Posterior vena cava (tissue), 2 donors: ENCODE results near the gene GFOD1. TPM values are rescaled to one million over a fixed set of nuclear protein-coding genes. Genes with fewer than 3 reads are reported as not detected.

Source experiments
- DNase-seq: peaks from one replicate; pipeline ENCODE4 v3.0.0-alpha.2; 2020; ENCODE audit warnings: low spot score
- intact Hi-C, 2 donors: fragments of 100-400 bp; cut with DNase I; formaldehyde crosslinking; loops; one replicate each; pipeline versions ENCODE4 v1.14.1 to v1.14.2; 2022 to 2023
- total RNA-seq, 2 donors: library from RNA; stranded (reverse); fragmentation: NEBNext Ultra II Directional; extraction: Animal tissue kit (Norgen Biotek cat#: 25700); gene quantifications; one replicate each; pipeline ENCODE4 v1.2.1, GENCODE V29; 2021
- donor health status: DM: yes; HTN: yes; CAD: no.
- donor health status: DM: yes; HTN: yes; CAD: no.

GFOD1 gene
- total RNA-seq, 2 donors from 2014 or later: 16.8 to 20.4 TPM

DNA sequence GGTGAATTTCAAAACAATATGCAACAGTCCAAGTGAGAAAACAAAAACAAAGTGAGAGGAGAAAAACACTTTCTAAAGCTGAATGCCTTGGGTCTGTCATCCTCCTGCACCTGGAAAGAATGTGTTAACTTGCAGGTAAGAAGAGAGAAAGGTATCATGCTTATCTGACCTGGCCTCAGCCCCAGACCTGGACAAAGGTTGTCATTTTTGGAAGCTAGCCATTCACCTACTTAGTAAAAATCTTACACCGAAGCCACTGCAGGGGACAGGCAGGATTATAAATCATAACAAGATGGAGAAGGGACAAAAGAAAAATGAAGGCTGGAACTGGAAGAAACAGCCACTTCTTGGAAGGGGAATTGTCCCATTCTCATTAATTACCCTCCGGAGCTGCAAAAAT is 69.4 kb downstream of the GFOD1 start:
- DNase-seq: no peak
- intact Hi-C loops: no loop called here

DNA sequence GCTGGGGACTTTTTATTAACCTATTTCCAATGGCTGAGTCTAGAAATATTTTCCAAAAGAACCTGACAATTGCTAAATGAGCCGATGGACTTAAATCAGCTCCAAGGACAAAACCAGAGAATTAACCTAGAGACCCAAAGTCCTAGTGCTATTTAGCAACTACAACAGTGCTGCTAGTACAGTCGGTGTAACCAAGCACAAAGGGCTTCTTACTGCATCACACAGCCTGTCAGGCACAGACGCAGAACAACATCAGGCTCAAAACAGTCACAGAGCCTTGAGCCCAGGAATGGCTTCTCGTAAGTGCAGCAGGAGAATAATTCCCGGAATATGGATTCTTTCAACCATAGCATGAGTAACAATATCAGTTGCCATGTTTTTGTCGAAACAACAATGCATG is 70.0 kb downstream of the GFOD1 start:
- intact Hi-C loops: no loop called here
- no peak for DNase-seq

DNA sequence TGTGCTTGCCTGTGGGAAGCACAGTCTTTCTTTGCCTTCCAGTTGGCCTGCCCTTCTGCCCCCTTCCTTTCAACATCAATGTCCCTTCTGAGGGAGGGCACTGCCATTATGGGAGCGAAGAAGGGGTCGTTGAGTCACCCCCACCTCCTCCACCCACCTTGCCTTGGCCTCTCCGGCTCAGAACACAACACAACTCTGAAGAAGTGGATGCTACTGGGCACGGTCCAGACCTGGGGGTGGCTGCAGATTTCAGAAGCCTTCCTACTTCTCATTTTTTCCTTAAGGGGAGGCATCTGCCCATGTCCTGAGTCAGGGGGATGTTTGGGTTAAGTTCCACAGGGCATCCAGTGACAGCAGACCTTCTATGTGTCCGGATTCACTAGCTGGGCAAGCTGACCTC is 72.1 kb downstream of the GFOD1 start:
- no peak for DNase-seq
- intact Hi-C loops: no loop called here

DNA sequence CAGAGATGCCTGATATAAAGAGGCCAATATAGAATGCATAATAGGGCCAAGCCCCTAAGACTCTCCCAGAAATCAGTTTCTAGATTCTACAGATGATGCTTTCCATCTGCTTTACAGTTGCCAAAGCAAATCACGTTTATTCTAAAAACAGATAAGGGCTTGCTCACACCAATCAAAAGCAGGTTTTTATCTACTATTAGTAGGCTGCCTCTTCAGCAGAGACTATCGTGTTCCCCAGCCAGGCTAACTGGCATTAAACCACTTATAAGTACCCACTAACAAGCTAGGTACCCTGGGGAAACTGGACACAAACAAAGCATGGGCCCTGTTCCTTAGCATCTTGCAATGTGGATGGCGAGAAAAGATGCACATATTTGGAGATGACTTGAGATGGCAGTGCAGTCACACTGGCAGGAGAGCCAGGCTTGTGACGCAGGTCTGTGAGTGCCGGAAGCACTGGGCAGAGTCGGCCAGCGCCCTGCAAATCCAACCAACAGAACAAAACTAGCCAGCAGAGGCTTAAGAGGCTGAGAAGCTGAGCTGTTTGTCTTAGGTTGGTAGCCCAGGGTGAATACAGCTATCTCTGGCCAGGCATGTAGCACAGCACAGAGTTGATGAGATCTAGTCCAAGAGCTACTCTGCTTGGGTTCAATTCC is 73.4 kb downstream of the GFOD1 start:
- DNase-seq: no peak
- intact Hi-C loops: no loop called here

DNA sequence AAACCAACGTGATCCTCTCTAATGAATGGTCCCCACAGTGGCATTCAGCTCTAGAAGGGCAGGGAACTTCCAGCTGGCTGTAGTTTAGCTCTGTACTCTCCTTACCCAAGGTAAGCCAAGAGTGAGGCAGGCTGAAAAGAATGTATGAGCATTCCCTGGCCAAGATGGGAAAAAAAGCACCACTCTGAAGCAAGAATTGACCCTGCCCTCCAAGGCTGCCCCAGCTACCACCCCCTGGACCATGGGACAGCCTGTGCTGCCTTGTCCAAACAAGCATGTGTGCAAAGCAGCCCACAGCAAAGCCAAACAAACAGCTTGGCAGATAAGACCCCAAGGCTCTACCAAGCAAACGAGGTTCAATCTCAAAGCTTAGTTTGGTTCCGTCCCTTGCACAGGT is 73.9 kb downstream of the GFOD1 start:
- intact Hi-C loops: no loop called here
- DNase-seq: no peak

DNA sequence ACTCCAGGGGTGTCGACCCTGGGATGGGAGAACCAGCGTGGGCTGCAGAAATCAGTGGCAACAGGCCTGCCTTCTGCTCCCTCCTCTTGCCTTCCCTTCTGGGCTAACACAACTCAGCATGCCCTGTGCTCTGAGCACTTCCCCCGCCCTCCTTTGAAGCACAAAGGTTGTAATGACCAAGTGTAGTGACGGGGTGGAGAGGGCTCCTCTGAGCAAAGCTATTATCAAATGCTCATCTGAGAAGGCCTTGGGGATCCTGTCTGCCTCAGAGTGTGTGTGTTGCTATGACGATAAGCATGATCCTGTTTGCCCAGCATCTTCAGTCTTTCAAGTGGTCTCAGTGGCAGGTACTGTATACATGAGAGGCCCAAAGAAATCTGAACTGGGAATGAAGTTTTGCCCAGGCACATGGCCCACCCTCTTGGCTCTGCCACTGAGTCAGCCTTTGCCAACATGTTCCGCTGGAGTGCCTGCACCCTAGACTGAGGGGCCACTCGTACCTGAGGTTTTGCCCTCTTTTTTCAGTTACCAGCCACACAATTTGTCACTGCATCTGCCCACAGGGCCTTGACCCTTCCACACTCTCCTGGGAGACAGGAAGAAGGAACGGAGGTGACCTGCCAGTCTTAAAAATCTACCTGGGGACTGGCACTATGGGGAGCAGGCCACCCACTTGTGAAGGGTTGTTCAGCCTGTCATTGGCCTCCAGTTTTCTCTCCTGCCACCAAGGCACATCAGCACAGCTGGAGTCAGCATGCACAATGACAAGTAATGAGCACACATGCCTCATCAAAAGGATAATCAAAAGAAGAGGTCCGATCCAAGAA is 74.5 kb downstream of the GFOD1 start:
- DNase-seq: no peak
- intact Hi-C loops: no loop called here

DNA sequence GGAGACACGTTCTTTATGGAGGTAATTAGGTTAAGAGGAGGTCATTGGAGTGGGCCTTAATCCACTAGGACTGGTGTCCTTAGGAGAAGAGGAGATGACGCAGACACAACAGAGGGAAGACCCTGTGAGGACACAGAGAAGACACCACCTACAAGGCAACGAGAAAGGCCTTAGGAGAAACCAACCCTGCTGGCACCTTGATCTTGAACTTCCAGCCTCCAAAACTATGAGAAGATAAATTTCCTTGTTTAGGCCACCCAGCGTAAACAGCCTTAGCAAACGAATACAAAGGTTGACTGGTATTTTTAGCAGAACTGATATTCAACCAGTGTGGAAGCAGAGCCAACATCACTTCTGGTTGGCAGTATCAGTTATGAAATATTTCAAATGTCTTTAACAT is 75.2 kb downstream of the GFOD1 start:
- intact Hi-C loops: no loop called here
- DNase-seq: no peak

DNA sequence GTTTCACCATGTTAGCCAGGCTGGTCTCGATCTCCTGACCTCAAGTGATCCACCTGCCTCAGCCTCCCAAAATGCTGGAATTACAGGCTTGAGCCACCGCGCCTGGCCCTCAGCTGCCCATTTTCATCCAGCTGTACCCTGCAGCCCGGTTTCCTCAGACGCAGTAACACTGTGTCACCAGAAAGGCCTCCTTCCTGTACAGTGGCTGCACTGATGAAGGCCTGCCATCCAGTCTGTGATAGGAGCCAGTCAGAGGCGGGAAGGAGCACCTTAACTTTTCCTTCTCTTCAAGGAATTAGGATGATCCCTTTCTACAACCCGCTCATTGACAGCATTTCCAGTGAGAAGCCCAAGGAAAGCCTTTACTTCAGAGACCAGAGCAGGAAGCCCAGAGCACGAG is 75.9 kb downstream of the GFOD1 start:
- intact Hi-C loops: no loop called here
- no peak for DNase-seq

DNA sequence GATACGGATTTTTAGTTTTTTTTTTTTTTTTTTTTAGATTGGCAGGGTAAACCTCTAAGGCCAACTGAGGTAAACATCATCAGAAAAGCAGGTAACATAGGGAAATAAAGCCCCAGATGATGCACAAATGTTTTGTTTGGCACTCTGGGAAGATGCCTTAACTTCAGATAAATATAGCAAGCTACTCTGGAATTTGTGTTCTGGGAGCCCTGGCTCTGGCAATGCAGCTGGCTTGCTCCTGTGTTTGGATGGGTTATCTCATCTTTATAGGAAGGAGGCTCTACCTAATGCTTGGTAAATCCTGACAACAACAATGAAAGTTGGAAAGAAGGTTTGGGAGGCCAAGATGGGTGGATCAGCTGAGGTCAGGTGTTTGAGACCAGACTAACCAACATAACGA is 77.4 kb downstream of the GFOD1 start:
- intact Hi-C loops: loop anchor here in 1 of 2 donors (10.0 kb wide), 1 partner anchor 45 kb away; no protein-coding TSS in a partner anchor
- no peak for DNase-seq

DNA sequence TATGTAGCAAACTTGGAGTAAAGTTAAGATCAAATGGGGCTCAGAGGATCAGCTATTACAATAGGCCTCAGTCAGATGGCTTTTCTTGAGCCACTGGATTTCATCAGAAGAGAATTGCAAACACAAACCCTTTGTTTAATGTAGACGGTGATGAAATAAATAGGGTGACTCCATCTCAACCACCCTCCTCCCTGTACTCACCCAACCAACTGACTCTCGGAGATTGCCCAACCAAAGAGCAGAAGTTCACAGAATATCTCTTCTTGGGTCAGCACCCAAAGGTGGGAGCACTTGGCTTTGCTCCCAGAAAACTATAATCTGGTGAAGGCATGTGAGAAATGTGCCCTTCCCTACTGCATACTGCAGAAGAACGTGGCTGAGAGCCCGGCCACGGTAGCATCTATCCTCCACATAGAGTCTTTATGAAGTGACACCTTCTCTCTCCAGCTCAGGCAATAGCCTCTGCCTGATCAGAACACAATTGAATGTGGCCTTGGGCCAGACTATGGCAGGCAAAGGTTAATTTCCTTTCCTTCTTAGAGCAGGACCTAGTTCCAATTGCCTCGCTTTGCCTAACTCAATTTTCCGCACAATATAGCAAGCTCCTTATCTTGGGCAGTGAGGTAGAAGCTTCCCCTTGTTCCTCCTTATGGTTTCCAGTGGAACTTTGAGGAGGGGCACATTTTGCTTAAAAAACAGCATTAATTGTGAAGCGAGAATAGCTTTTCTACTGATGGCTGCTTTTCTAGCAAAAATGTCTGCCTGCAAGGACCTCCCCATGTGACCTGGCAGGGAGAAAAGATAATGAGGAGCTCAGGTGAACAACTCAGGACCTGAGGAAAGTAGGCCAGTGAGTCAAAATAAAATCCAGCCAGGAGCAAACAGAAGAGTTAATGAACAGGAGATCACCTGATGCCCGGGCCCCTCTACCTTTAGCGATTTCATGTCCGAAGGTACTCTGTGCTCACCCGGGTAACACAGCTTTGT is 79.4 kb downstream of the GFOD1 start:
- DNase-seq: no peak
- intact Hi-C loops: loop anchor here in 1 of 2 donors (10.0 kb wide), 1 partner anchor 47 kb away; no protein-coding TSS in a partner anchor

DNA sequence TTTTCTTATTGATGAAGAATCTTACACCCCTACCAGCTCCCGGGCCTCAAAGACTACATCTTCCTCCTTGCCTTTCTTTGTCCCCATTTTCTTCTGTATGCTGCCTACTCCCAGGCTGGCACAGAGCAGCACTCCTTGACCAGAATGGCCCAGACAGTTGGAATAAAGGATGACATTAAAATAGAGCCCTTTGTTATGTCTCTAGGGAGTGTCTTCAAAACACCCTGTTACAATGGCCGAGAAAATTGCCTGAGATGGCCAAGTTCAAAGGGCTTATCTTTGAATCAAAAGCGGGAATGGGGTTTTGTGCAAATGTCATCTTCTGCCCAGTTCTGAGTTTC is 80.1 kb downstream of the GFOD1 start:
- intact Hi-C loops: loop anchor here in 1 of 2 donors (10.0 kb wide), 1 partner anchor 47 kb away; no protein-coding TSS in a partner anchor
- no peak for DNase-seq

DNA sequence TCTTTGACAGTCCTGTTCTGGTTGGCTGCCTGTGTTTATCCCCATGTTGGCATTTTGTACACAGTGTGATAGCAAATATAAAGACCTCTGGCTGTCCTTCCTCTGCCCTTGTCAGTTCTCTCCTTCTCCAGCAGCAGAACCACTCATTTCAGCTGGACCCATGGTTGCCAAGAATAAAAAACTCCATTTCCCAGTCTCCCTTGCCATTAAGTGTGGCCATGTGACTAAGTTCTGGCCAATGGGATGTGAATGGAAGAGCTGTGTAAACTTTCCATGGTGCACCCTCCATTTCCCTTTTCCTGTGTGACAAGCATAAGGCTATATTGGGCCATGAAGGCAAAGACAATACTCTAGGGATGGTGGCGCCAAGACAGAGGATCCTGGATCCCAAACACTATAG is 80.6 kb downstream of the GFOD1 start:
- intact Hi-C loops: loop anchor here in 1 of 2 donors (10.0 kb wide), 1 partner anchor 48 kb away; no protein-coding TSS in a partner anchor
- DNase-seq: no peak

DNA sequence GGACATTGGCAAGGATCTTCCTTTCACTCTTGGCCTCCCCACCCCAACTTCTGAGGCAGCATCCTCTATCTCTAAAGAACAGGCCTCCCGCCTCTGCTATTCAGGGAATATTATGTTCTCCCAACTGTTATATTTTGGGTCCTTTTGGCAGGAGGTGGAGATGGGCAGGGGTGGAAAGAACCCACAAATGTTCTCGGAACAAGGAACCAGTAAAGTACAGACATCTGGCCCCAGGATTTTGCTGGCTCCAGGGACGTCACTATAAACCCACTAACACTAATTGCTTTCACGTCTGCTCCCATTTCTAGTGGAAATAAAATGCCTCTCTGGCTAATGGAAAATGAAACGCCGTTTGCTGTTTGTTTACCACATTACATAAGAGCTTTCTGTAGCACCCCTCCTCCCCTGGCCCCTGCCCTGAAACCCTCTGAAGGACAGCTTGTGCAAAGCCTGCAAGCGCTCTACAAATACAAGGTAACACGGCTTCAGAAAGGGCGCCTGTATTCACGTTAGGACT is 81.4 kb downstream of the GFOD1 start:
- intact Hi-C loops: loop anchor here in 1 of 2 donors (10.0 kb wide), 1 partner anchor 49 kb away; no protein-coding TSS in a partner anchor
- DNase-seq: no peak

DNA sequence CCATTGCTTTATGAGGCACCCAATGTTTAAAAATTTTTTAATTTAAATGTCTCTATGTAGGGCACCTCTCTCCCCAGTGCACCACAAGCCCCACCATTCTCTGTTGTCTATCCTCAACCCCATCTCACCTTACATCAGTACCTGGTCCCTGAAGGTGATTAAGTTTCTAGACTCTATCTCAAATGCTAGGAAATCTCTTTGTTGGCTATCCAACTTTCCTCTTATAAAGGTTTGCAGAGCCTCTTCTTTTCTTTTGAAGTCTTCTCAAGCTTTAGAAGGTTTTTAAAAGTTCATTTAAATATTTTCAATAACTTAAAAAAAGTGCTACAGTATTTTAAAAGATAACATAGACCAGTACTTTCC is 82.5 kb downstream of the GFOD1 start:
- intact Hi-C loops: loop anchor here in 1 of 2 donors (10.0 kb wide), 1 partner anchor 50 kb away; no protein-coding TSS in a partner anchor
- DNase-seq: no peak

DNA sequence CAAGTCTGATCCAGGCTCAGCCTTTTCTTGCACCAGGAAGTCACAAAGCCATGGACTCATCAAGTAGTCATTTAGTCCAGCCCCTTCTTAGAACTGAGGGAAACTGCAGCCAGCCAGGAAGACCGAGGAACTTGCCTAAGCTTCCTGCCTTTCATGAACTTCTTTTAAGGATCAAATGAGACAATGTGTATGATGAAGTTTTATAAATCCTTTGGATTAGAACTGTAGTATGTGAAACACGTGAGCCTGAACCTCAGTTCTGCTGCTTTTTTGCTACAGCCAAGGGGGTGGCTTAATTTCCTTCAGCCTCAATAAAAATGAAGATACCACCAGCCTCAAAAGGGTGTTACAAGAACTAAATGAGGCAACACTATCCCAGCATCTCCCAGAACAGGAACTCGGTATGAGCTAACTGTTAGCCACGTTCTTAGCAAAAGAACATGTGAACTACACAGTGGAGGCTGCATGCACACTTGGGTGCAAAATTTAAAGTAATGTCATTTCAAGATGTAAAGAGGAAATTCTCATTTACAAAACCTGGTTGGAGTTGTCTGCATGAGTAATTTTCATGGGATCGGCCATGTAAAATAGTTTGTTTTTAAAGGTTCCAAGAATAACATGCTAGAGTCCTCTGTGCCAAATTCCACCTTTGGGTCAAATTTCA is 83.0 kb downstream of the GFOD1 start:
- no peak for DNase-seq
- intact Hi-C loops: loop anchor here in 1 of 2 donors (10.0 kb wide), 1 partner anchor 50 kb away; no protein-coding TSS in a partner anchor

DNA sequence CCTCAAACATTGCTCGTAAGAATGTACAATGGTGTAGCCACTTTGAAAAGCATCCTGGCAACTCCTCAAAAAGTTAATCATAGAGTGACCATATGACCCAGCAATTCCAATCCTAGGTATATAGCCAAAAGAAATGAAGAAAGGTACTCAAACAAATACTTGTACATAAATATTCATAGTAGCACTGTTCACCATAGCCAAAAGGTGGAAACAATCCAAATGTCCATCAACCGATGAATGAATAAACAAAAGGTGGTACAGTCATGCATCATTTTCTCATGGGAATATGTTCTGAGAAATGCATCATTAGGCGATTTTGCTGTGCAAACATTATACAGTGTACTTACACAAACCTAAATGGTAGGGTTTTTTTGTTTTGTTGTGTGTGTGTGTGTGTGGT is 84.7 kb downstream of the GFOD1 start:
- intact Hi-C loops: loop anchor here in 1 of 2 donors (10.0 kb wide), 1 partner anchor 52 kb away; no protein-coding TSS in a partner anchor
- no peak for DNase-seq

DNA sequence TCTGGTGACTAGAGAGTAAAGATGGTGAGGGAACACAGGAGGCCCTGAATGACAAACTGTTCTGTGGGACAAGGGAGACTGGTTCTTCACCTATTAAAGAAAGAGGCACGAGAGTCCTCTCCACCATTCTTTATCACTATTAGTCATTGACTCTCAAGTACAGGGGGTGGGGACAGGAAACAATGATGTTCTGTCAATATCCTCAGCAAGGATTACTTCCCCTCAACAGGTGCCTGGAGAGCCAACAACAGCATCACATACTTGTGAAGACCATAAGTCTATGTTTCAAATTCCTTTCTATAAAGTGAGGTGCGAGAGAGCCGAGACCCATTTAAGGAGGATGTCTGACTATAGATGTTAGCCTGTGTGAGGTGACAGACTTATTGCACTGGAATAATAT is 86.6 kb downstream of the GFOD1 start:
- no peak for DNase-seq
- intact Hi-C loops: loop anchor here in 1 of 2 donors (10.0 kb wide), 1 partner anchor 54 kb away; no protein-coding TSS in a partner anchor

DNA sequence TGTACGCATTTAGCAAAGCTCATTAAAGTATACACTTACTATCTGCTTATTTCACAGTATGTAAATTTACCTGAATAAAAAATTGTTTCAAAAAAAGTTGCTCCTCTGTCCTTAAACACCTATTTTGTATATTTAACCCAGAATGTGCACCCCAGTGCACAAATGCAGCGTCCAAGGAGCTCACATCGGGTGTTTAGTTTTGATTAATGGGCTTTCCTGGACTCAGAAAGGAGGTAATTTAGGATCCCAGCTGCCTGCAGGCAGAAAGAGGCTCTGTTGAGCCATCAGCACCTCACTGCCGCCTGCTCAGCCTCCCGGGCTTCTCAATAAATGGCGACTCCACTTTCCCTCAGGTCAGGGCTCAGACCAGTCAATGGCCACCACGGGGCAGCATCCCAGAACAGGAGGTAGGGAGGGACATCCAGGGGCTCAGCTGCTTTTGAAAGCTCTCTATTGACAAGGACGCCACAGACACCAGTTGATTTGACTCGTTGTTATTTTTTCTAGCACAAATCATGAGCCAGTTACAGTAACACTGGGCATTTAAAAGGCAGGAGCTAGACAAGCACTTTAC is 88.9 kb downstream of the GFOD1 start:
- intact Hi-C loops: no loop called here
- no peak for DNase-seq
